Measurements from ENCODE around the gene WSB2. TPM values are rescaled to one million over a fixed set of nuclear protein-coding genes. Genes with fewer than 3 reads are reported as not detected.

WSB2 gene
- total and polyA plus RNA-seq, 2 of the 8 experiments (the other 6 are each of a cell fraction or from before 2014, with no cell fraction given), result 47.5 to 58.2 TPM

- Histone ChIP-seq H3K23ac (ENCODE audit: insufficient read length) (no peak overlapping the region), H3K4me2 (ENCODE audit: insufficient read depth in 1 of 2, low read depth in 2 of 2, low read length in 2 of 2) (no peak overlapping the region), H4K20me1 (replicated peaks in 1 of 2; ENCODE audit: control insufficient read depth in 1 of 2, insufficient read depth in 2 of 2, low read length in 2 of 2) (no peaks in the 10 kb centered on the region), H2BK15ac (ENCODE audit: low read length) (no peak overlapping the region), H2BK5ac (ENCODE audit: low read depth, low read length) (no peak overlapping the region), H3K18ac (ENCODE audit: extremely low read depth, low read length) (no peak overlapping the region), H2BK12ac (ENCODE audit: low read depth, low read length) (no peak overlapping the region), H3K4ac (replicated peaks; ENCODE audit: insufficient read length, low read depth, low read length) (no peak overlapping the region), H3K4me3 (ENCODE audit: extremely low read depth in 1 of 4, insufficient read depth in 2 of 4, low read depth in 3 of 4, low read length in 4 of 4) (no peak overlapping the region), H3K9me3 (ENCODE audit: insufficient read depth in 2 of 2, low read depth in 1 of 2, low read length in 1 of 2) (no peaks in the 10 kb centered on the region), H4K8ac (ENCODE audit: extremely low read depth, insufficient read depth, low read length) (no peak overlapping the region), H4K91ac (replicated peaks; ENCODE audit: insufficient read length, low read length) (no peak overlapping the region), H3K9ac (replicated peaks in 1 of 4; ENCODE audit: extremely low read depth in 1 of 4, low read depth in 3 of 4, low read length in 3 of 4) (no peak overlapping the region), H2BK20ac (ENCODE audit: low read length) (no peak overlapping the region), H3K79me2 (ENCODE audit: control insufficient read depth in 1 of 2, insufficient read depth in 2 of 2, low read length in 2 of 2) (peaks cover 0 to 15% of the 10 kb centered on the region in 2 experiments; a peak in 2 of 4 replicates), H2AK5ac (ENCODE audit: low read depth, low read length) (no peak overlapping the region), H3K79me1 (ENCODE audit: low read depth, low read length) (peaks cover 4% of the 10 kb centered on the region; the same call in 1 of the 2 replicates), H3K27me3 (replicated peaks in 1 of 4; ENCODE audit: control insufficient read depth in 3 of 4, extremely low read depth in 1 of 4, insufficient read depth in 3 of 4, low read length in 3 of 4) (no peaks in the 10 kb centered on the region), H4K5ac (ENCODE audit: insufficient read length, low read depth, low read length) (no peak overlapping the region), H3K4me1 (replicated peaks in 1 of 4; ENCODE audit: control insufficient read depth in 3 of 4, insufficient read depth in 4 of 4, low read length in 3 of 4) (peaks cover 3 to 10% (median 7%) of the 10 kb centered on the region in 4 experiments; a peak in 6 of 7 replicates), H2BK120ac (replicated peaks; ENCODE audit: low read depth, low read length) (no peak overlapping the region), H3K36me3 (ENCODE audit: control insufficient read depth in 2 of 4, insufficient read depth in 4 of 4, low read length in 3 of 4) (peaks cover 5 to 33% (median 14%) of the 10 kb centered on the region in 4 experiments; a peak in 7 of 8 replicates), H3K56ac (replicated peaks; ENCODE audit: insufficient read length, low read depth, low read length) (no peak overlapping the region), H3K14ac (ENCODE audit: insufficient read length) (no peak overlapping the region), H3K23me2 (ENCODE audit: low read depth, low read length) (peaks cover 7% of the 10 kb centered on the region; the same call in 1 of the 2 replicates), H2AFZ (ENCODE audit: low read length) (no peak overlapping the region), H3K27ac (ENCODE audit: low read depth, low read length) (no peak overlapping the region)
- ChIA-PET CTCF (ENCODE audit: partially characterized antibody) (interaction anchor here (0.5 to 5.5 kb wide), 28 partner anchors 8 to 449 kb away, joined by 3 to 49 read pairs (median 4); partner anchors contain the start of gene SUDS3), POLR2A (ENCODE audit: partially characterized antibody) (interaction anchor here (0.7 to 12.8 kb wide), 13 partner anchors 9 to 1785 kb away, joined by 3 to 106 read pairs (median 8); partner anchors contain the start of gene VSIG10)
- WGBS, 2 experiments (ENCODE audit: extremely low coverage in 1 of 2, insufficient coverage in 1 of 2, insufficient read length in 1 of 2, insufficient replicate concordance in 2 of 2, low coverage in 1 of 2, low lambda C conversion rate in 2 of 2, missing lambda C conversion rate in 1 of 2), result 60% methylated on average over 2 of the region's 2 CpGs; no CpG with 5 or more reads in 1 of the 2 experiments
- no peak for DNase-seq (ENCODE audit: low read depth in 1 of 2, low spot score in 2 of 2)
- peak; percentile 42 for FAIRE-seq
- TF ChIP-seq FOSL1 (IDR thresholded peaks at IDR 0.05; ENCODE audit: insufficient read depth, low read depth, low read length), result no peak
- TF ChIP-seq CTCF (IDR thresholded peaks at IDR 0.05; ENCODE audit: control extremely low read depth in 1 of 3, insufficient read depth in 1 of 3, low read depth in 1 of 3, low read length in 3 of 3), result peak; percentile 25 to 61 (median 47)
- TF ChIP-seq SRF (IDR thresholded peaks at IDR 0.05; ENCODE audit: low read depth, low read length), result no peak
- no peak for TF ChIP-seq CEBPB (IDR thresholded peaks at IDR 0.05; ENCODE audit: low read depth, low read length)
- no peak for TF ChIP-seq SIX5 (IDR thresholded peaks at IDR 0.05; ENCODE audit: low read depth, low read length)
- TF ChIP-seq RAD21 (IDR thresholded peaks at IDR 0.05 in 1 of 2, conservative IDR thresholded peaks at IDR 0.05 in 1 of 2; ENCODE audit: low read depth in 2 of 2, low read length in 2 of 2), result peak in 1 of 2 experiments; percentile 40; a peak in 3 of 4 replicates
- TF ChIP-seq HDAC2 (IDR thresholded peaks at IDR 0.05; ENCODE audit: borderline replicate concordance in 1 of 2, low read depth in 2 of 2, low read length in 2 of 2), result 0 out of 4 replicates have a peak, but pooled peaks of 1 of the 2 experiments have one; percentile 22
- no peak for TF ChIP-seq CTBP2 (IDR thresholded peaks at IDR 0.05; ENCODE audit: borderline replicate concordance, insufficient read depth, insufficient read length, low read length)
- no peak for TF ChIP-seq BRCA1 (IDR thresholded peaks at IDR 0.05; ENCODE audit: low read depth, low read length)
- TF ChIP-seq KDM4A (IDR thresholded peaks at IDR 0.05; ENCODE audit: low read depth, low read length, severe bottlenecking), result no peak
Measured at GRCh38 chr12:118064608-118065007, 3.6 kb upstream of the WSB2 start.
